GM18861 (cell line): ENCODE results near the gene C19orf67.

Experiments used
- ATAC-seq: cut with Tn5 transposase; IDR thresholded peaks from one replicate; pipeline ENCODE4 v1.9.1; 2021; ENCODE audit not compliant: unreplicated experiment

The C19orf67 gene

GRCh38 chr19:14088634-14089411 is 3.2 kb upstream of the C19orf67 start:
- no peak for ATAC-seq

- ATAC-seq, result no peak
Measured at GRCh38 chr19:14086098-14086497, 515 bp upstream of the C19orf67 start.

GRCh38 chr19:14082675-14082960 is 3.0 kb downstream of the C19orf67 start:
- no peak for ATAC-seq

GRCh38 chr19:14081797-14082674 is 3.5 kb downstream of the C19orf67 start:
- ATAC-seq, result no peak

- peak; percentile 89 for ATAC-seq
Measured at GRCh38 chr19:14080887-14081796, 4.4 kb downstream of the C19orf67 start.

DNA sequence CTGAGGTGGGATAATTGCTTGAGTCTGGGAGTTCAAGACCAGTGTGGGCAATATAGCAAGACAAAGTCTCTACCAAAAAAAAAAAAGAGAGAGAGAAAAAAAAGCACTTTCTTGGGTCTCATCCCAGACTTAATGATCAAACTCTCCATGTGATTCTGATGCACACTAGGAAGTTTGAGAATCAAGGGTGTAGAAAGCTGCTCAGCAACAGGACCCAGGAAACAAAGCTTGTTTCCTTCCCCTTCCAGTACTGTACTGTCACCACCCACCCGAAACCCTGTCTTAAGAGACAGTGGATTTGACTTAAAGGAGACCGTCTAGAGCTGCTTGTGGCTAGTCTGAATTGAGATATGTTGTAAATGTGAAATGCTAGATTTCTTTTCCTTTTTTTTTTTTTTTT is 7.2 kb downstream of the C19orf67 start:
- no peak for ATAC-seq

DNA sequence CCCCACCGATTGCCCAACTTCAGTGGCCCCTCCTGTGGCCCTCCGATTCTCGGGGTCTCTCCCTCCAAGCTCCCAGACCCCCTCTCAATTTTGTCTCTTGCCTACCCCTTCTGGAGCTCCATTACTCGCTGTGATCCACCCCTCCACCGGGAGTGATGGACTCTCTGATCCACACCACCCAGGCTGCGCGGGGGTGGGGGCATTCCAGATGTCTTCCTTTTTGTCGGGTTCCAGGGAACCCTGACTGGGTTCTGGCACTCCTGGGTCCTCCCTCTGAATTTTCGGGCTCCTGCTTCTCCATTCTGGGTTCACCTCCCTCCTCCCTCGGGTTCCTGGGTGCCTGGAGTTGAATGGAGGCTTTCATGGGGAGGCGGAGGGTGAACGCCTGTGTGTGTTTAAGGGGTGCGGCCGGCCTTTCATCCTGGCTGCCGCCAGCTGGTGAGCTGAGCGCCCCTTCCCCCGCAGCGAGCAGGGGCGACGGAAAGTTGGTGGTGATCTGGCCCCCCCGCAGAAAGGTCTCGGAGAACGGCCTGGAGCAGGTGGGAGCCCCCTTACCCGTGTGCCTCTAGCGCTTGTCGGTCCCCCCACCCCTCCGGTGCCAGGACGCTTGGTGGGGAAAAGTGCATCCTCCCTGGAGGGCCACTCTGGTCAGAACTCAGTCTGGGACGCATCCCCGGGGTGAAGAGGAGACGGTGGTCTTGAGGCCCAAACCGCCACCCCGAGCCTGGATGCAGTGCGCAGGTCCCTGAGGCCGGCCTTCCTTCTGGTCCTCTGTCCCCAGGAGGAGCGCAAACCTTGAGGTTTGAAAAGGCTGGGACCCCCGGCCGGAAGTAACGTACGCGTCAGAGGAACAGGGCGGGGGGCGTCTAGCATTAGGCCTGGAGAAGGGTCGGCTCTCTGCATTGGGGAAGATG is 11.4 kb downstream of the C19orf67 start:
- no peak for ATAC-seq

DNA sequence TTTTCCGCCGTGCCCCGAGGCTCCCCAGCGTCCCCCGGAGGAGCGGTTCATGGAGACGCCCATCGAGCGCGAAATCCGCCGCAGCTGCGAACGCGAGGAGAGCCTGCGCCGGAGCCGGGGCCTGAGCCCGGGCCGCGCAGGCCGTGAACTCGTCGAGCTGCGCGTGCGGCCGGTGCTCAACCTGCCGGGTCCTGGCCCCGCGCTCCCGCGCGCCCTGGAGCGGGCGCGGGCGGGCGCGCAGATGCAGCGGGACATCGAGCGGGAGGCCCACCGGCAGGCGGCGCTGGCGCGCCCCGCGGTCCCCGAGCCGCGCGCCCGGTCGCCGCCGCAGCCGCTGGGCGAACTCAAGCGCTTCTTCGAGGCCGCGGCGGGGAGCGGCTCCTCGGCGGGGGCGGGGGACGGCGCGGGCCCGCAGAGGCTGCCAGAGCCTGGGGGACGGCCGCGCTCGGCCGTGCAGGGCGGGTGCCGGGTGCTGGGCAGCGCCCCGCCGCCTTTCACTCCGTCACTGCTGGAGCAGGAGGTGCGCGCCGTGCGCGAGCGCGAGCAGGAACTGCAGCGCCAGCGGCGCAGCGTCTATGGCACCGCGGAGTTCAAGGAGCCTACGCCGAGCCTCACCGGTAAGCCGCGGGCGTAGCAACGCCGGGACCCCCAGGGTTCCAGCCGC is 12.2 kb downstream of the C19orf67 start:
- peak; percentile 45 for ATAC-seq

DNA sequence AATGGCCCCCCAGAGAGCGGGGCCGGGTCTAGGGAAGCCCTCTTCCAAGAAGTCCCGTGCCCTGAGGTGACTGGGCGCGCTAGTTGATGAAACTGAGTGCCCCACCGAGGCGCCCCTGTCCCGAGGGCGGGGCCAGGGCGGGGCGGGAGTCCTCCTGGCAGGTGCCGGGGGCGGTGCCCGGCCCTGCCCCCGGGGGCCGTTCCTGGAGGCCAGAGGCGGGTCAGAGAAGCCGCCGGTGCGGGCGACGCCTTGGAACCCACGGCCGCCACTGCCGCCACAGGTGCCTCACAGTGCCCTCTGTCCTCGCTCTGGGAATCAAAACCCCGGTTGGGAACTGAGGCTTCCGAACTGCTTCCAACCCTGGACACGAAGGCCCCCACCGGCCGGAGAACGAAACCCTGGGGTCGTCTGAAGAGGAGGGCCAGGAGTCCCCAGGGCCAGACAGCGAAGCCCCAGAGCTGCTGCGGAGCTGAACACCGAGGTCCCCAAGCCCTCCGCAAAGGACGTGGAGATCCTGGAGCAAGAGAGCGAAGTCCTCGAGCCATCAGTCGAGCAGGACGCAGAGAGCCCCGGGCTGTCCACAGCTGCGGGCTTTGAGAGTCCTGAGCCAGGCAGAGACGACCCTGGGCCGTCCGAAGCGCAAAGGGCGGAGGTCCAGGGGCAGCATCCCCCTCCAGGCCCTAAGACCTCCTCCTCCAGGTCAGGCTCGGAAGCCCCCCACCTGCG is 12.9 kb downstream of the C19orf67 start, which contains the start of gene MISP3:
Gene MISP3 (plus strand): TSS at position 252 of the 726 bp plus-strand sequence. CDS start 524 bp downstream, outside the sequence.
- ATAC-seq, result no peak

- ATAC-seq, result no peak
Measured at GRCh38 chr19:14070268-14071050, 15.1 kb downstream of the C19orf67 start.

GRCh38 chr19:14066134-14066533 is 19.4 kb downstream of the C19orf67 start:
- no peak for ATAC-seq

DNA sequence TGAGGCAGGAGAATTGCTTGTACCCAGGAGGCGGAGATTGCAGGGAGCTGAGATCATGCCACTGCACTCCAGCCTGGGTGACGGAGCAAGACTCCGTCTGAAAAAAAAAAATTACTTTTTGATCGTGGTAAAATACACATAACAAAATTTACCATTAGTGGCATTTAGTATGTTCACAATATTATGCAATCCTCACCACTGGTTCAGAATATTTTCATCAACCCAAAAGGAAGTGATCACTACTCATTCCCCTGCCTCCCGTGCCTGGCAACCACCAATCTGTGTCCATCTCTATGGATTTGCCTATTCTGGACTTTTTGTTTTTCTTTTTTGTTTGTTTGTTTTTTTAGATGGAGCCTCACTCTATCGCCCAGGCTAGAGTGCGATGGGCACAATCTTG is 22.5 kb downstream of the C19orf67 start:
- no peak for ATAC-seq

- no peak for ATAC-seq
Measured at GRCh38 chr19:14062558-14062855, 23.1 kb downstream of the C19orf67 start.

GRCh38 chr19:14061751-14062557 is 23.6 kb downstream of the C19orf67 start, which contains the start of gene PALM3:
Gene PALM3 (minus strand): TSS chr19:14062076. CDS start chr19:14061980, 96 bp downstream.
- ATAC-seq, result no peak

GRCh38 chr19:14061081-14061749 is 24.4 kb downstream of the C19orf67 start:
- no peak for ATAC-seq

DNA sequence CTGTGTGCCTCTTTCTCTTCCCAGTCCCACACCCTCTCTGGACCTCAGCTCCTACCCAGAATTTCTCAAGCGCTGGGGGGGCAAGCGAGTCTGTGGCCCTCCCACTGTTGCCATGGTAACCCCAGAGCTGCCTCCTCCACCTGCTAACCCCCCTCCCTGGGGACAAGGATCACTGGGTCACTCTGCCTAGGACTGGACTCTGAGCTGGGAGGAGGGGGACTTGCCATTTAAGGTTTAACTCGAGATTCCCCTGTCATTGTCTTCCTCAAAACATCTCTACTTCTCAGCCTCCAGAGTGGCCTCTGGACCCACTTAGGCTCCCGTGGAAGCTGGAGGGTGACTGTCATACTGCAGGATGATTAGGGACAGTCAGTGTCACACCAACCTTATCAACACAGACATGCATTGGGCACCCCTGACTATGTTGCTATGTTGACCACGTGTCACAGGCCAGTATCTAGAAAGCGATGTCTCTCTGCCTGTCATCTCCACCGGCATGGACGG is 25.9 kb downstream of the C19orf67 start:
- no peak for ATAC-seq

DNA sequence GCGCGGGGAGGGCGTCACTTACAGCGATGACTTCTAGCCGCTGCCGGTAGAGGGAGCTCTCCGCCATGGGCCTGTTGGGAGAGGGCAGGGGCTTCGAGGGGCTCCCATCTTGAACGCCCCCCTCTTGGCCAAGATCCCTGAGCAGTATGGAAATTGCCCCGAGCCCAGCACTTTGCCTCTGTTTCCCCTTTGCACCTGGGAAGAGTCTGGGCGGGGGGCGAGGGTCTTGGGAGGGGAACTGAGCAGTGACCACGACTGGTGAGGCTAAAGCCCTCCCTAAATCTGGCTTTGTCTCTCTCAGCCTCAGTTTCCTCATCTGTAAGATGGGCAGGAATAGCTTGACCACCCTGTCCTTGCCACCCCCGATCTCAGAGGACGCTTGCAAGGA is 26.5 kb downstream of the C19orf67 start:
- no peak for ATAC-seq
